Stimulated activated CD4-positive, alpha-beta T cell treated with anti-CD3 and anti-CD28 coated beads, TNF-alpha, amount 100 ng/mL, for 4 hours (primary cell): ENCODE measurements around the gene SSR4.
A peak's percentile ranks its signal among the peaks of the same experiment; 100 is the strongest.
"Not testable (repeated sequence)": the region's sequence is repeated elsewhere in the genome, so short reads cannot be mapped to it uniquely, and the experiment has no call there.

ENCODE experiments used
- DNase-seq, 3 experiments: peaks; one replicate each; pipeline ENCODE4 v3.0.0-alpha.2; 2020; ENCODE audit warnings: low read depth in 3 of 3

SSR4 gene

DNA sequence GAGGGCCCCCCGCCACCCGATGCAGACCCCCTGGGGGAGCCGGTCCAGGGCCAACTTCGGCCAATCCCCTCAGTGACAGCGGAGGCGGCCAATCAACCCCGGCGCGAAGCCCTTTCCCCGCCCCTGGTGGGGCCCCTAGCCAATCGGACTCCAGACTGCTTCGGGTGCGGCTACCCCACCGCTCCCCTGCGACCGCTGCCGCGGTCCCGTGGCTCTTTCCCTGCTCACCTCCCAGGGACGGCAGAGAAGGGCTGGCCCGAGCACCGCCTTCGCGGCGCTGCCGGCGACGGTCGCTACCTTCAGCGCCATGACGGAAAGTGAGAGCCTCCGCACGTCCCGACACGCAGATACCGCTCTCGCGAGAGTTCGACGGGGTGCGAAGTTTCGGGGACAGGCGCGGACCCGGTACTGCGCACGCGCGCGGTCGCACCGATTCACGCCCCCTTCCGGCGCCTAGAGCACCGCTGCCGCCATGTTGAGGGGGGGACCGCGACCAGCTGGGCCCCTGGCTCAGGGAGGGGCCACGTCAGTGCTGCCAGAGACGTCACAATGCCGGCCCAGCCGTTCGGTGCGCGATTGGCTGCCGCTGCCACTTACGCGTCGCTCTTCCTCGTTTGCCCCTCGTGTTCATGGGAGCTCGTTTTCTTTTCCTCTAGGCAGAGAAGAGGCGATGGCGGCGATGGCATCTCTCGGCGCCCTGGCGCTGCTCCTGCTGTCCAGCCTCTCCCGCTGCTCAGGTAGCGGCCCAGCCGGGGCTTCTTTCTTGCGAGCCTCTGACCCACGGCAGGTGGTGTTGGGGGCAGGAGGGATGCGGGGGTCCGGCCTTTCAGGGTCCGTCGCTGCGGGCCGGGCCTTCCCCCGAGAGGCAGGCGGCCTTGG, at the start of gene SSR4, which contains the start of gene IDH3G:
Gene SSR4 (plus strand): TSS at position 651 of the 879 bp plus-strand sequence. CDS start 20 bp downstream, at position 671.
Gene IDH3G (minus strand): TSS at position 358 of the 879 bp plus-strand sequence. CDS start 49 bp downstream, at position 309.
- peak; percentile 78 to 86 (median 85) for DNase-seq

DNA sequence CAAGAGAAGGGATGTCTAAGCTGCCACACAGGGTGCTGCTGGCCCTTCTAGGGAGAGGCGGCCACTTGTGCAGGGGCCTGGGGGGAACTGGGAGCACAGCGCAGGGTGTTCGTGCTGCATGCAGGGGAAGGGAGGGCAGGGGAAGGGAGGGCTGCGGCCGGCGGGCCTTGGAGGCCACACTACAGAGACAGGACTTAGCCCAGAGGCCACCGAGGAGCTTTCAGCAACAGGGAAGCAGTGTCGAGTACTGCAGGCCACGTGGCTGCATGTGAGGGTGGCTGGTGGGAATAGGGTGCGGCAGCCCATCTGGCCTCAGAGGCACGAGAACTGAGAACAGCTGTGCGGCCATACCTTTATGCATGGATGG, 49.4 kb upstream of the SSR4 start:
- not testable (repeated sequence) for DNase-seq

- DNase-seq, result no peak
These were observed 48.1 kb upstream of the SSR4 start for GRCh38 chrX:153746359-153746758.

DNA sequence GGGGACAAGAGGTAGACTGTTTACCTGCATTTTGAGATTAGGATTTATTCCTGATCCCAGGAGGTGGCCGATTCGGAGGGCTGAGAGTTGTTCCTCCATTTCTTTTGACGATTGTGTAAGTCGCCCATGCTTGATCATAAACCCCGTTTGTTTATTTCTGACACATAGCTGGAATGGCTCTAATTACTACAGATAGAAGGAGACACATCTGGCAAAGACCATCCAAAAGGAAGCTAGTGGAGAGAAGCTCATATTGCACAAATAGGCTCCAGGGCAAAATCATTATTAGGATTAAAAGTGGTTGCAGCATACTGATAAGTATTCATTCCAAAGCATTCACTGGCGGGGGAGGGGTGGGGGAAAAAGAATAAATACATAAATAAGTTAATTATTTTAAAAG, 47.5 kb upstream of the SSR4 start:
- DNase-seq, result not testable (repeated sequence)

- DNase-seq, result not testable (repeated sequence)
These were observed 45.5 kb upstream of the SSR4 start for GRCh38 chrX:153749017-153749416.

DNA sequence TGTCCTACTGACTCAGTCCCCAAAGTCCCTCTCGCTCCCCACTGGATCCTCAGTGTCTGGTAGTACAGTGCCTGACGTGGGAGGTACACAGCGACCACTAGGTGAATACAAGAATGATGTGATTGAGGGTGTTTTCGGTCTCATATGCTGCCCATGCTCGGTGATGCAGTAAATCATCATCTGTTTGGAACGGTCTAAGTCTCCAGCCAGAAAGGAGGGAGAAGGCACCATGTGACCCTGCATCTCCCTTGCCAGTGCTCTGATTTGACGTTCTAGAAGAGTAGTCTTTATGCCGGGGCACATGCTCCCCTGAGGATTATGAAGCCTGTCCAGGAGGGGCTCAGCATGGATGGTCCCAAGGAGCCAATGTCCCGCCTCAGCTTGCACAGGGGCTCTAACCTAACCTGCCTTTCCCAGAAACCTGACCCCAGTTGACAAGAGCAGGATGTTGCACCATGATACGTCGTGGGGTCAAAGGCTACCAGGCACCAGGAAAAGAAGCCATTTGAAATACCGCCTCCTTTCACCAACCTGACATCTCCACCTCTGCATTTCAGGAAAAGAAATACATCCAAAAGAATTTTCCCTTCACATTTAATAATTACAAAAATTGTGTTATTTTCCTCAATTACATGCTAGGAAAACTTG, 44.2 kb upstream of the SSR4 start:
- no peak for DNase-seq

DNA sequence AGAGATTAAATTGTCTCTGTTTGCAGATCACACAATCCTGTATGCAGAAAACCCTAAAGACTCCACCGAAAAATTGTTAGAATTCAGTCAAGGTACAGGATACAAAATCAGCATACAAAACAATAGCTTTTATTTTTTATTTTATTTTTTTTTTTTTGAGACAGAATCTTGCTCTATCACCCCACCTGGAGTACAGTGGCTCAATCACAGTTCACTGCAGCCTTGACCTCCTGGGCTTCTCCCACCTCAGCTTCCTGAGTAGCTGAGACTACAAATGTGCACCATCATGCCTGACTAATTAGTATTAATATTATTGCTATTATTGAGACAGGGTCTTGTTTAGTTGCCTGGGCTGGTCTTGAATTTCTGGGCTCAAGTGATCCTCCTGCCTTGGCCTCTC, 39.3 kb upstream of the SSR4 start:
- DNase-seq, result no peak

DNA sequence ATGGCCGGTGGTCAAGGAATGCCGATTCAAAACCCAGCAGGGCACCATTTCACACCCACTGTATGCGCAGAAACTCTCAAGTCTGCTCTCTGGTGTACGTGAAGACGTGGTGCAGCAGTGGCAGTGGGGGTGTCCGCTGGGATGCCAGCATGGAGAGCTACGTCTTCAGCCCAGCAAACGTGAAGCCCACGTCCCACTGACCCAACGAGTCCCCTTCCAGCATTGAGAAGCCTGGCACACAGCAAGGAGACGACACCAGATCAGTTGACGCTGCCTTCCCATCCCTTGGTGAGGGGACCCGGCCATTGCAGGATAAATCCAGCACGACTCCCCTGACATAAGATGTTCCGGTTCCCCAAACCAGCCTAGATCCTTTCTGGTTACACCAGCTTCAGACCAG, 32.6 kb upstream of the SSR4 start:
- no peak for DNase-seq

DNA sequence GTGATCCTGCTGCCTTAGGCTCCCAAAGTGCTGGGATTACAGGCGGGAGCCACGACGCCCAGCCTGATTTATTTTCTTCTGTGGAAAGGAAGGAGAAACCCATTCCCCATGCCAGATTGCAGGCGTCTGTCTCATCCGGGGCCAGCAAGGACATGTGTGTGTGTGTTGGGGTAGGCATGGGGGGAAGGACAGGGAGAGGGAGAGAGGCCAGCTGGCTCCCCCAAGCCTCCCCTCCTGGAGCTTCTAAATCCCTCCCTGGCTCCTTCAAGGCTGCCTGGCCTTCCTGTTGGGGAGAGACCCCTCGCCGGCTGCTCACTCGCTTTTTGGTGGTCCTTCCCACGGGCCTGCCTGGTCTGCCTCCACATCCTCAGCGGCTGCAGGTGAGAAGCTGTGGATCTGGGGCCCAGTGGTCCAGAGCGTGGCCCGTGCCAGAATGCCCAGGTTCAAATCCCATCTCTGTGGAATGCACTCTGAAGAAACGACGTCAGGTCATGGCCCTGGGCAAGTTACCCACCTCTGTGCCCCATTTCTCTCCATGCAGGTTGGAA, 31.8 kb upstream of the SSR4 start:
- no peak for DNase-seq

DNA sequence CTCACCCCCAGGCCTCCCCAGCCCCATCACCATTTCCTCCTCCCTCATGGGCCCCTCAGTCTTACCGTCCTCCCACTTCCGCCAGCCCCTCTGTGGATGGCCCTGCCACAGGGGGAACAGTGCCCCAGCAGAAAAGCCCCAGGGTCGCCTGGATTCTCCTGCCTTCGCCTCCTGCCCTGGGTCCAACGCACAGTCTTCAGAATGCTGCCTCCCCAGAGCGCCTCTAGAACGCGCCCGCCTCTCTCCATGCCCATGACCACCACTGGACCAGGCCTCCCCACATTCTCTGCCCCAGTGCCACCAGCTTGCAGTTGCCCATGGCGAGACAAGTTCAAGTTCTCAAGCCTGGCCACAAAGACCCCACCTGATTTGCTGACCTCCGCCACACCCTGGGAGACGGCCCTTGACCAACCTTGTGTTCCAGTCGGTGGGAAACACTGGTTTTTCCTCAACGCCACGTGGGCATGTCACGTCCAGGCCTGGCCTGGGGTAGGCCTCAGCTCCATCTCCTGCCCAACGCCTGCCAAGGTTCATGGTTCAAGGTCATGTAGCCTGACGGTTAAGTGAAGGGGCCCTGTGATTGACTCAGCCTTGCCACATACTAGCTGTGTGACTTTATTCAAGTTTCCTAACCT, 31.1 kb upstream of the SSR4 start:
- no peak for DNase-seq

DNA sequence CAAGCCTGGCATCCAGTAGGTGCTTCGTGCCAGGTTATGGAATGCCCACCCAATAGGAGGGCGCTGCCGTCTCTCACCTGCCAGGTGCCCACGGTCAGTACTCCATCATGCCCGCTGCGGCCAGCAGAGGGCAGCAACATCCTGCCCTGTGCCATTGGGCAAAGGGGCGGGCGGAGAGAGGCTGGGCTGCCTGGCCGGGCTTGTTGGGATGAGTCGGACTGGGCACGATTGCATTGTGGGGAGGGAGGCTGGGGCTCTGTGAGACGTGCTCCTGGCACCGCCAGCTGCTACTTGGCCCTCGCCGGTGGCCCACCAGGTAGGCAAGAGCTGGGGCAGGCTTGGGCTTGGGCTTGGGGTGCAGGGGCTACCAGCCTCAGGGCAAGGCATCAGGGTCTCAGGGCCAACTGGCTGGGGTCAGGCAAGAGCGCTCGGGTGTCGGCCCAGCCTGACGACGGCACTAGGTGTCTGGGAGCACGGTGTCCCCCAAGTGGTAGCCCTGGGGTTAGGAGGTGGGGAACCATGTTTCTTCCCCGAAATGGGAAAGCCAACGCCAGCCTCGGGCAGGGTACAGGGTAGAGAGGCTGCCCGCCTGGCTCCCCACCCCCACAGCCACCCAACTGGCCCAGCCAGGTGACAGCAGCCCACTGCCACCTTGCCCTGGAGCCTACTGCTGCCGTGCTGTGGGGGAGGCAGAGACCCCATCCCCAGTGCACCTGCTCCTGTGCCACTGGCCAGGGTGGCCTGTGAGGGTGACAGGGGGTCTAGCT, 30.3 kb upstream of the SSR4 start, which contains the start of gene PLXNB3:
Gene PLXNB3 (plus strand): TSS at position 261 of the 767 bp plus-strand sequence. CDS start 1,287 bp downstream, outside the sequence.
- DNase-seq, result peak; percentile 52 to 56 (median 52)

GRCh38 chrX:153764786-153765137, 29.7 kb upstream of the SSR4 start:
- DNase-seq, result no peak

GRCh38 chrX:153765138-153766079, 29.1 kb upstream of the SSR4 start:
- no peak for DNase-seq

- no peak for DNase-seq
These were observed 28.2 kb upstream of the SSR4 start for GRCh38 chrX:153766098-153766817.

DNA sequence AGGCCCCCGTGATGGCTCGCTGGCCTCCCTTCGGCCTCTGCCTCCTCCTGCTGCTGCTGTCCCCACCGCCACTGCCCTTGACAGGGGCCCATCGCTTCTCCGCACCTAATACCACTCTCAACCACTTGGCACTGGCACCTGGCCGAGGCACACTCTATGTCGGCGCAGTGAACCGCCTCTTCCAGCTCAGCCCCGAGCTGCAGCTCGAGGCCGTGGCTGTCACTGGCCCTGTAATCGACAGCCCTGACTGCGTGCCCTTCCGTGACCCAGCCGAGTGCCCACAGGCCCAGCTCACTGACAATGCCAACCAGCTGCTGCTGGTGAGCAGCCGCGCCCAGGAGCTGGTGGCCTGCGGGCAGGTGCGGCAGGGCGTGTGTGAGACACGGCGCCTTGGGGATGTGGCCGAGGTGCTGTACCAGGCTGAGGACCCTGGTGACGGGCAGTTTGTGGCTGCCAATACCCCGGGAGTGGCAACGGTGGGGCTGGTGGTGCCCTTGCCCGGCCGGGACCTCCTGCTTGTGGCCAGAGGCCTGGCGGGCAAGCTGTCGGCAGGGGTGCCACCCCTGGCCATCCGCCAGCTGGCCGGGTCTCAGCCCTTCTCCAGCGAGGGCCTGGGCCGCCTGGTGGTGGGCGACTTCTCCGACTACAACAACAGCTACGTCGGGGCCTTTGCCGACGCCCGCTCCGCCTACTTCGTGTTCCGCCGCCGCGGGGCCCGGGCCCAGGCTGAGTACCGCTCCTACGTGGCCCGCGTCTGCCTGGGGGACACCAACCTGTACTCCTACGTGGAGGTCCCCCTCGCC, 27.4 kb upstream of the SSR4 start:
- DNase-seq, result no peak

GRCh38 chrX:153767674-153768055, 26.8 kb upstream of the SSR4 start:
- DNase-seq, result no peak

- DNase-seq, result no peak
These were observed 25.9 kb upstream of the SSR4 start for GRCh38 chrX:153768311-153769157.
